NCI-H510A treated with DMSO at 0.1 percent for 48 hours (cell line): Measurements from ENCODE around the gene DPP7.
"Not testable (repeated sequence)": the region's sequence is repeated elsewhere in the genome, so short reads cannot be mapped to it uniquely, and the experiment has no call there.

ENCODE experiments used
- DNase-seq: peaks from one replicate; lab custom pipeline; 2025; lab: John Stamatoyannopoulos, UW

The DPP7 gene

DNA sequence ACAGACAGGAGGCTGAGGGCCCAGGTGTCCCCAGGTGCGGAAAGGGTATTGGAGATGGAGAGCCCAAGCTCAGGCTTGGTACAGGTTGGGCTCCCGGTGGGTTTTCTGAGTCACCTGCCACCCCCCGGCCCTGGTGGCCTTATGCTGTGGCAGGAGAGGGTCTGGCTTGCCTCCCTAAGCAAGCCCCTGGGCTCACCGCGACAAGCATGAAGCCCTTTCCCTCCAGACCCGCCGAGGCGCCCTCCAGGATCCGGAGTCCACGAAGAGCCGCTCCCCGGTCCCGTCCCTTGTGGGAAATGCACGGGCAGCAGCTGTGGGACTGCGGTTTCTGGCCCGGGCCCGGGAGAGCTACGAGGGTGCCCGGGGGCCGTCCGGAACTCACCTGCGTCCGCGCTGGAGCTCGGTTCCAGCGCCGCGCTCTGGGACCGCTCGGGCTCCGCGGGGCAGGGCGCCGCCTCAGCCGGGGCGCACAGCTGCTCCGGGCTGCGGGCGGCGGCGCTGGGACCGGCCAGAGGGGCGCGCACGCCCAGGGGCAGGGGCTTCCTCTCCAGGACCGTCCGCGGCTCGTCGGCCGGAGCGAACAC lies 44.9 kb downstream of the DPP7 start:
- DNase-seq, result no peak

DNA sequence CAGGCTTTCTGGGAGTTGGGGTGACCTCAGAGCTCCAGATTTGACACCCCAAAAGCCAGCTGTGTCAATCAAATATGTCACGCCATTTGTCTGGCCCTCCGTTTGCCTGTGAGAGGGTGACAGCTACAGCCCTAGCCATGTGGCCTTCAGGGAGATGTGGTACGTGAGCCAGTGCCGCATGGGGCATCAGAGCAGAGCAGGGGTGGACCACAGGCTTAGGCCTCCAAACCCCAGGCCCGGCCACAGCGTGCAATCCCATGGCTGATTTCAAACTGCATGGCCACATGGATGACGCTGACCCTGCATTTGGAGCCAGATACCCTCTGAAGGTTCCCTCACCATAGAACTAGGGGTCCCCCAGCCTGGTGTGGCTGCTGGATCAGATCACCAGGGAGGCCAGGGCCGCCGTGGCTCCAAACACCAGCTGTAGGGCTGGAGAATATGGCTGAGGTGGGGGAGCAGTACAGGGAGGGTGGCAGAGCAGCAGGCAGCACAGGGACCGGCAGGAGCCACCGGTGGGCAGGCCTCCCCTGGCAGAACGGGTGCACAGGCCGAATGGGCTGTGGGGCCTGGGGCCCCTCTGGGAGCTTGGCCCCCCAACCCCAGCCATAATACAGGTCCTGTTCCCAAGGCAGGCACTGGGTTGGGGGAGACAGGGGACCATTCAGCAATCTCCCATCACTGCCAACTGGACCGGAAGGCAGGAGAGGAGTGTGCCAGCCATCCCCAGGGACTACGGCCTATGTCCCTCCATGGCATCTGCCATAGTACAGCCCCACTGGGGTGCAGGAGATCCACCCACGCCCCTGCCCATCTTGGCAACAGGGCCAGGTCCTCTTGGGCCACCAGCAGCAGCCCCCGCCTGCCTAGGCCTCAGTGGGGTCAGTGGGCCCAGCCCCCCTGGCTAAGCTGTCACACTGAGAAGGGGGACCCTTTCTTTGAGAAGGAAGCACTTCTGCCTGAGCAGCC lies 45.7 kb downstream of the DPP7 start:
- no peak for DNase-seq

DNA sequence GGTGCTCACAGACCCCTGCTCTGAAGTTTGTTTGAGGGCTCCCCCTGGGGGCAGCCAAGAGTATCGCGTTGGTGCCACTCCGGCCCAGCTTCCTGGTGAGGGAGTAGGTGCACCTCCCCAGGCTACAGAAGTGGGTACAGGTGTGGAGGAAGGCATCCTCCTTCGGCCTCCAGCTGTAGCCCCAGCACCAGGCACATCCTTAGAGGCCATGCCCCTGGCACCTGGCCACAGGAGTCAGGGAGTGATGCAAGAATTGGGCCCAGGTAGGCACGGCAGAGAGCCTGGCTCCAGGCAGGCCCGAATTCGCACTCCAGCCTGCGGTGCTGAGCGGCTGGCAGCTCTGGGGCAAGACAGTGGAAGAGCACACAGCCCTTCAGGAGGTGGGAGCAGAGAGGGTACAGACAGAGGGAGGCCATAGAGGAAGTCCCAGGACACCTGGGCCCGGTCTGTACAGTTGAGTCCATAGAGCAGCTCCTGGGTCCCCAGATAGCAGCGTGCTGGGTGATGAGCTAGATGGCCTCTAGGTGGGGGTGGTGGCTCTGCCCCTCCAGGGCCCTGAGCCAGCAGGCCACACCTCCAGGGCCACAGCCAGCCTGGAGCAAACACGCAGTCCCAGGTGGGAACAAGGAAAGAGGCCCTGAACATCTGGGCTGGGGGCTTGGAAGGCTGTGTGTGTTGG lies 46.5 kb downstream of the DPP7 start:
- peak; percentile 86 for DNase-seq

DNA sequence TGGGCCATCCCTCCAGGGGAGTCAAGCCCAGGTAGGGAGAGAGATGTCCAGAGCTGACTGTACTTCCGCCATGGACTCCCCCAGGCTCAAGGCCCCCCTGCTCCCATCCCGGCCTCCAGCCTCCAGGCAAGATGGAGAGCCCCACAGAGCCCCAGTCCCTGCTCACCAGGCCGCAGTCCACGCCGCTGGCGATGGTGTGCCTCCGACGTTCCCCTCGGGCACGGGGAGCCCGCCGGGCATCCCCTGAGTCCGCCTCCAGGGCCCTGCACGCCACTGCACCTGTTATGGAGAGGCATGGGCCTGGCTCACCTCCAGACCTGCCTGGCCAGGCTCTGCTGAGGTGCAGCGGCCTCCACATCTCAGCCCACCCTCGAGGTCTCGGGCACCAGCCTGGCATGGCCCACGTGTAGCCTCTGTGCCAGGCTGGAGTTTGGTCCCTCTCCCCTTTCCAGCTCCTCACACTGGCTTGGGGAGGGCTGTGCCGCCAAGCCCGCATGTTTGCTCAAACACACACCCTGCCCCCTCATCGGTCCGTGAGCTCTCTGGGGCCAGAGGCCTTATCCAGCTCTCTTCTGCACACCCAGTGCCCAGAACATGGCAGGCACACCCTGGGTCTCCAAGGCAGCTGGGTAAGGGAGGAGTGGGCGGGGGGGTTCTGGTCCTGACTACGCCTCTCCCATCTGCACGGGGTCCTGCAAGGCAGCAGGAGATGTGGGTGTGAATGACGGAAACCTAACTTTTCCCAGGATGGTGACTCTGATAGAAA lies 48.3 kb downstream of the DPP7 start:
- DNase-seq, result no peak

DNA sequence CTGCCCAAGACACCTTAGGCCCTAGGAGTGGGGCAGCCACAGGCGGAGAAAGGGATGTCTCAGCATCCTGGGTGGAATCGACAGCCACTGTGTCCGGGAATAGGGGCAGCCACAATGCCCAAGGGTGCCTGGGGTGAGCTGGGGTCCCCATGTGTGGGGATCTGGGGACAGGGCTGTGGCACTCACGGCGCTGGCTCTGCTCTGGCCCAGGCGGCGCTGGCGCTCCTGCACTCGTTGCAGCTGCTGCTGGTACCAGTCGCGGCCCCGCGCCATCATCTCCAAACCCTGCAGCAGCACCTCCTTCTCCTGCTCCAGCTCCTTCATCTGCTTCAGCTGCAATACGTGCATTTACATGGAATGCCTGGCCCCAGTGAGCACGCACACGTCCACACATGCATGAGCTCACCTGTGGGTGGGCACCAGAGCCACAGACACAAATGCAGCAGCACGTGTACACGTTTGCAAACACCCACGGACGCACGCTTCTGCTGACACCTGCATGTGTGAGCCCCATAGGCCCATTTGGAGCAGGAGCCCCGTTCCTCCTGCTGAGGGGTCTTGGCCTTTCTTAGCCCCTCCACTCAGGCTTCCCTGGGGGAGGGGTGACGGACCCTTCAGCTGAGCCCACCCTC lies 49.1 kb downstream of the DPP7 start:
- DNase-seq, result no peak

DNA sequence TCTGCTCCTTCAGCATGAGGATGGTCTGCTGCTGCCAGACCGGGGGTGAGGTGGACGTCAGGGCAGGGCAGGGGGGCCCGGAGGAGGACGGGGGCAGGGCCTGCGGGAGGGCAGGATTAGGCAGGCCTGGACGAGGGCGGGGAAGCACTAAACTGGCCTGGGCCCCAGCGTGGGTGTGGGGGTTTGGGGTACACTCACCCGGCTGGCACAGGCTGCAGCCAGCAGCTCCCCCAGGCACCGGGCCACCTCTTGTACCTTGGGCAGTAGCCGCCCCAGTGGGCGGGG lies 49.7 kb downstream of the DPP7 start:
- DNase-seq, result no peak

DNA sequence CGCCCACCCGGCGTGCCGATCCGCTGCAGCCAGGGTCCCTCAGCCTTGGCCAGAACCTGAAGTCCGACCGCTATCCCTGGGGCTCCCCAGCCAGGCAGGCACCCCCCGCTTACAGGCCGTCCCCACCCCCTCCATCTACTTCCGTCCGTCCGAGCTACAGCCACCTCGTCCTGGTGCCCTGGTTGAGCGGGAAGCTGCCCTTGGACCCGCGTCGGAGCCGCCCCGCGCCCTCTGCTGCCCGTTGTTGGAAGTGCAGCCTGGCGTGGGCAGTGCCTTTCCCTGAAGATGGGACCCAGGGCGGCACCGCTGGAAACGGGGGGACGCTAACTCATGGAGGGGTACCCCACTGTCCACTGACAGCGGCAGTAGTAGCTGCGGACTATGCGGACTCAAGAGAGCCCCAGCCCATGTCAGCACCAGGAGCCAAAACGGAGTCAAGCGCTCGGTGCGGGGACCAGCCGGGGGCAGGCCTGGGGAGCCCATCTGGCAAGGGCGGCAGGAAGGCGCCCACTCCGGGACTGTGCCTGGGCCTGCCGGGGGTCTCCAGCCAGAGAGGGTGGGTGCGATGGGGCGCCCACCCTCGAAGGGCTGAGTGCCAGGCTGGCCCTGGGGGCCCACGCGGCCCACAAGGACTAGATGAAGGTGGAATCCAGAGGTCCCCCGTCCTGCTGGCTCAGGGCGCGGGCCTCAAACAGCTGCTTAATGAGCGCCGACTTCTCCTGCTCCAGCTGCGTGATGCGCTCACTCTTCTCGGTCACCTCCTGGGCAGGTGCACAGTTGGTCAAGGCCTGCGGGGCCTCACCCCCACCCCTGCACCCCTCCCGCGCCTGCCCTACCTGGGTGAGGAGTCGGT lies 50.3 kb downstream of the DPP7 start:
- peak; percentile 27 for DNase-seq

DNA sequence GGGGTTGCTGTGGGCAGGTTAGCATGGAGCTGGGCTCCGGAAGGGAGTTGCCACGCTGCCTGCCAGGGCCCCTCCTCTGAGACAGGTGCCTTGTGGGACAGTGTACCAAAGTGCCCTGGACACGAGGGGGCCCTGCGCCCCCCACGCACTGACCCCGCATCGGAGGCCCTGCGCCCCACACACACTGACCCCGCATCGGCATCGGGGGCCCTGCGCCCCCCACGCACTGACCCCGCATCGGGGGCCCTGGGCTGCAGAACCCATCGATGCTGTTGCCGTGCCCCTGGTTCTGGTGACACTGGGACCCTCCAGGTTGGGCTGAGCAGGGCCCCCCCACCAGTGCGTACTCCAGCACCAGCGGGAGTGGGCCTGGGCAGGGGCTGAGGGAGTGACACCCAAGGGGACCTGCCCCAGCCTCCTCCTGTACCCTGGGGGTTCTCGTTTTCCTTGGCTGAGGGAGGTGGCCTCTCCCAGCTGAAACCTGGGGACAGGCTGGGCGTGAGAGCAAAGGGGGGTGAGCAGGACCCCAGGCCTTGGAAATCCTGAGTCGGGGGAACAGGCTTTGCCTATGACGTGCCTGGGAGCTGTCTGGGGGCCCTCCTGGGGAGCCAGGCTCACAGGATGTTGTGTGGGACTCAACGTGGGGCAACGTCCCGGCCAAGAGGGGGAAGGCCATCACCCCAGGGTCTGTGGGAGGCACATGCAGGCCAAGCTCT lies 51.1 kb downstream of the DPP7 start:
- no peak for DNase-seq

DNA sequence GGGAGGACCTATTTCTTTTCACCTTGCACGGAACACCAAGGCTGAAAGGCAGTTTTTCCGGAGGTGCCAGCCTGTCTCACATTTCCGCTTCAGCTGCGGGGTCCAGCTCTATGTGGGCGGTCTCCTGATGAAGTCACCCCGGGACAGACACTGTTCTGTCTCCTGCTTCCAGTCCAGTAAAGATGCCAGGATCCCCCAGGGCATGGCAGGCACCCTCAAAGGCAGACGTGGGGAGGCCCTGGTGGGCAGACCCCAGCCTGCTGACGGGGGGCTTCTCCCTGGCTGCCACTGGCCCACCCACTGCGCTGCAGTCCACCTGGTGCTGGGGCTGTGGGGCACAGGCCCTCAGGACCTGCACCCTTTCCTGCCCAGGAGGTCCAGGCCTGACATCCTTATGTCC lies 51.7 kb downstream of the DPP7 start:
- DNase-seq, result not testable (repeated sequence)

DNA sequence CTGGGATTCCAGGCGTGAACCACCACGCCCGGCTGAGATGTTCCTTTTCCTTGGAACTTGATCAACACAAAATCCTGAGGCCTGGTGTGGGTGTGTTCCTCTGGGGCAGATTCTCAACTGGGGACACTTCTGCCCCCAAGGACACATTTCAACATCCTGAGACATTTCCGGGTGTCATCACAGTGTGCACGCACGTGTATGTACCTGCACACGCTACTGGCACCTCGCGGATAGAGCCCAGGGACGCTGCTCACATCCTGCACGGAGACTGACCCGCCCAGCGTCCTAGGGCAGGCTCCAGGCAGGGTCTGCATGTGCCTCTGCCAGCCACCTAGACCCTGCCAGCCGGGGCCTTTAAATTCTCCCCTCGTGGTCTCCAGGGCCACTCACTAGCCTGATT lies 52.1 kb downstream of the DPP7 start:
- DNase-seq, result no peak
